ENCODE data around the gene CRAMP1.

CRAMP1 gene

GRCh38 chr16:1687427-1688316 is 75.5 kb downstream of the CRAMP1 start:
- DNase-seq (ENCODE audit: low spot score) = no peak

DNA sequence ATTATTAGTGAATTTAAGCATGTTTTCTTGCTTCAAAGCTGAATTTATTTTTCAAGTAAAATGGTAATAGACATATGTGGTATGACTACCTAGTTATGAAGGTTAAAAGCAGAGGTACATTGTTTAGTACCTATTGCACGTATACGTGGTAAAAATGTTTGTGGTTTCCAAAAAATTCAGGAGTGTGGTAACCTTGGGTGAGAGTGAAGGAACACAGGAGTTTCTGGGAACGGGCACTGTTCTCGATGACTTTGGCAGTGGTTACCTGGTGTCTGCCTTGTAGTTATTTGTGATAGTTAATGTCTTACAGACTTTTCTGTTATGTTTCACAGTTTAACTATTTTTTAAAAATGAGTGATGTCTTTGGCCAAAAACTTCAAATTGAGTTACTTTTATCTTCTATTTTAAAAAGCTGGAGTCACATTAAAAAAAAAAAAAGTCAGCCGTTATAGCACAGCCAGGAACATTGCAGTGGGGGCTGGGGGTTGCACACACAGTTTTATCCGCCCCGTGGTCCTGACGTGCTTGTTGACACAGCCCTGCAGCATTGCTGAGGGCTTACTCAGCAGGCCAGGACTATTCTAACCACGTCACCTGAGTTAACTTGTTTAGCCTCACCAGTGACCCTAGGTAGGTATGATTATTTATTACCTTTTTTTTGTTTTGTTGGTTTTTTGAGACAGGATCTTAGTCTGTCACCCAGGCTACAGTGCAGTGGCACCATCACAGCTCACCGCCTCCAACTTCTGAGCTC is 76.8 kb downstream of the CRAMP1 start:
- no peak for DNase-seq (ENCODE audit: low spot score)

DNA sequence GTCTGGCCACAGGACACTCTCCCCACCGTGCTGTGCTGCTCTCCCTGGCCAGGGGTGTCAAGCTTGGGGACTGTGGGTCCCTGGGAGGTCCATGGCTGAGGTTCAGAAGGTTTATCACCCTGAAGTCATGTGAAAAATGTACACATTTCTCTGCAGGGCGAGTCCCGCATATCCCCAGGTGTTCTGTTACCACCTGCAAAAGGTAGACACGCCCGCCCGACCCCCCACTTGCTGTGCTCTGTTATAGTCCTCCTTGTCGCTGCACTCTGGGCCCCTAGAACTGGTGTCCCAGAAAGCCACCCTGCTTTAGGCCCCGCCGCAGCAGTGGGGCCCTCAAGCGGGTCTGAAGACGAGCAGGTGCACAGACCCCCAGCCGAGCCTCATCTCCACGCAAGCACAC is 77.7 kb downstream of the CRAMP1 start:
- no peak for DNase-seq (ENCODE audit: low spot score)

DNA sequence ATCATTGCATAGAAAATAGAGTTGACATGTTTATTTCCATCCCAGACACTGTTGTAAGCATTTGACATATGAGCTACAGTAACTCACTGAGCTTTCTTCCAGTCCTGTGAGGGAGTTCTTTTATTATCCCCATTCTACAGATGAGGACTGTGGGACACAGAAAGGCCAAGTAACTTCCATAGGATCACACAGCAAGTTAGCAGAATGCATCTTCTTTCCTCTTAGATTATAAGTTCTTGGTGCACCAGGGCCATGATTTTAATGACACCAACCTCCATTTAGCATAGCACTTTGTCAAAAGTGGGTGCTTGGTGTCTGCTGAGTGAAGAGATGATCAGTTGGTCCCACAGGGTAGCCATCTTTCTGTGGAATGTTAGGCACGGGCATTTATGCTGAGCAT is 78.7 kb downstream of the CRAMP1 start:
- no peak for DNase-seq (ENCODE audit: low spot score)

DNA sequence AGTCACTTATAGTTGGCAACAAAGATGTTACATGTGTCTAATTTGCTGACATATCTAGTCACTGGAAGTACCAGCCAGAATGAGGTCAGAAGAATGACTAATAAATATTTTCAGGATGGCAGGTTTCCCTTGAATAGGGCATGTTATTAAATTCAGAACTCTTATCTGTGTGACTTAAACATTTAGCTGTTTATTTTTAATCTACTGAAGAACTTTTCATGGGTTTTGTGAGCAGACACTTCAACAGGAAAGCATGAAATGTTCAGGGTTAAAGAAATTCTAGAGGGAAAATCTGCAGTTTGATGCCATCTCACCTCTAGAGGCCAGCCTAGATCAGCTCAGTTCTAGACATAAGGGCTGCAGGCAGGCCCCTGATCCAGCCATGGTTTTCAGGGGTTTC is 79.1 kb downstream of the CRAMP1 start:
- DNase-seq (ENCODE audit: low spot score) = peak; percentile 40

- DNase-seq (ENCODE audit: low spot score) = peak; percentile 79
Observed at GRCh38 chr16:1691956-1692355, 79.8 kb downstream of the CRAMP1 start.

DNA sequence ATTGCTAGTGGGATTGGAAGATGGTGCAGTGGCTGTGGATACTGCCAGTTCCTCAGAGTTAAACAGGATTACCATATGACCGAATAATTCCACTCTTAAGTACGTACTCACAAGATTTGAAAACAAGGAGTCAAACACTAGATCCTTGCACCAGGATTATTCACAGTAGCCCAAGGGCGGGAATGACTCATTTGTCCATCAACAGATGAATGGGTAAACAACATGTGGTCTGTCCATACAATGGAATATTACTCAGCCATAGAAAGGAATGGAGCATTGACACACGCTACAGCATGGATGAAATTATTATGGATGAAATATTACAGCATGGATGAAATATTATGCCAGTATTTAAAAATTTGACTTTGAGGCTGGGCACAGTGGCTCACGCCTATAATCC is 84.7 kb downstream of the CRAMP1 start:
- DNase-seq (ENCODE audit: low spot score) = peak; percentile 49

GRCh38 chr16:1698680-1699079 is 86.5 kb downstream of the CRAMP1 start:
- no peak for DNase-seq (ENCODE audit: low spot score)

GRCh38 chr16:1700246-1700645 is 88.1 kb downstream of the CRAMP1 start:
- DNase-seq (ENCODE audit: low spot score) = no peak

DNA sequence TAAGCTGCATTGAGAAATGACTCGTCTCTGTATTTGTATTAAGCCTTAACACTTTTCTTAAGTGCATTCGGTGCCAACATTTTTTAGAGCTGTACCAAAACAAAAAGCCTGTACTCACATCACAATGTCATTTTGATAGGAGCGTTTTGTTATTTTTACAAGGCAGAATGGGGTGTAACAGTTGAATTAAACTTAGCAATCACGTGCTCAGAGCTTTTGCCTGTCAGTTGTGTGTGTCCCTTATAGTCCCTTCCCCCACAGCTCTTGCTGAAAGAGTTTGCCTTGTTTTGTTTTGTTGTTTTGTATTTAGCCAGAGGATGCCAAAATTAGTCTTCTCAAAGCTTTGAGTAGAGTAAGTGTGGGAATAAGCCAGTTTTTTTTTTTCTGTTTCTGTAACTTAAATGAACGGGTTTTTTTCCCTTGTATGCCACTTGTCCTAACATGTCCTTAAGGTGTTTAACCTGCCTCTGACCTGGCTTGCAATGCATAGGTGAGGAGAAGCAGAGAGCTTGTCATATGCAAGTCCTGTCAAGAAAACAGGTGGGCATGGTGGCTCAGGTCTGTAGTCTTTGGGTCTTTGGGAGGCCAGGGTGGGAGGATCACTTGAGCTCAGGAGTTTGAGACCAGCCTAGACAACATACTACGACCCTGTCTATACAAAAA is 89.2 kb downstream of the CRAMP1 start:
- DNase-seq (ENCODE audit: low spot score) = no peak

- DNase-seq (ENCODE audit: low spot score) = peak; percentile 20
Observed at GRCh38 chr16:1705324-1705687, 93.1 kb downstream of the CRAMP1 start.

- peak; percentile 88 for DNase-seq (ENCODE audit: low spot score)
Observed at GRCh38 chr16:1705688-1706385, 93.7 kb downstream of the CRAMP1 start, which contains the start of gene MAPK8IP3. MAPK8IP3 (plus strand) TSS chr16:1706195; CDS start chr16:1706340, 145 bp downstream.

GRCh38 chr16:1706386-1707192 is 94.4 kb downstream of the CRAMP1 start:
- peak; percentile 53 for DNase-seq (ENCODE audit: low spot score)

GRCh38 chr16:1707193-1707790 is 95.1 kb downstream of the CRAMP1 start:
- DNase-seq (ENCODE audit: low spot score) = peak; percentile 53

GRCh38 chr16:1708083-1708767 is 96.1 kb downstream of the CRAMP1 start:
- no peak for DNase-seq (ENCODE audit: low spot score)

DNA sequence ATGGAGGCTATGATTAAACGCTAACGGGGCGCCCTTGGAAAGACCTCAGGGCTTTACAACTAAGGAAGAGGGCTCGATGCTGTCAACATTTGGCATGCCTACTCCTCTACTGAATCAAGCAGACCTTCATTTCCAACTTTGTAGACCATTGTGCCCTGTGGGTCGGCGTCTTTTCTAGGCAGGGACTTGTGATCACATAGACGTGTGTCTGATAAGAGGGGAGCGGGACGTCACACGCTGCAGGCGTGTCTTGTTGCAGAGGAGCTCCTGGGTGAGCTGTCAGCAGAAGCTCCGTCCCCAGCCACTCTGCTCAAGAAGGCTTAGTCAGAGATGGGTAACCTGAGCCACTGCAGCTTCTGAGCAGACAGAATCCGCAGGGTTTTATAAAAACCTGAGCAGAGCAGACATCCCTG is 96.6 kb downstream of the CRAMP1 start:
- DNase-seq (ENCODE audit: low spot score) = no peak

- DNase-seq (ENCODE audit: low spot score) = no peak
Observed at GRCh38 chr16:1709356-1709755, 97.2 kb downstream of the CRAMP1 start.

- DNase-seq (ENCODE audit: low spot score) = no peak
Observed at GRCh38 chr16:1710811-1711507, 98.8 kb downstream of the CRAMP1 start.

- DNase-seq (ENCODE audit: low spot score) = no peak
Observed at GRCh38 chr16:1712791-1713261, 100.7 kb downstream of the CRAMP1 start.

All from RKO (cell line).